Measurements from ENCODE around the gene JAM3. TPM values are rescaled to one million over a fixed set of nuclear protein-coding genes. Genes with fewer than 3 reads are reported as not detected.
A peak's percentile ranks its signal among the peaks of the same experiment; 100 is the strongest.

Gene JAM3
- total and polyA plus RNA-seq, 8 donors, result 4.0 to 83.4 (median 20.0) TPM

DNA sequence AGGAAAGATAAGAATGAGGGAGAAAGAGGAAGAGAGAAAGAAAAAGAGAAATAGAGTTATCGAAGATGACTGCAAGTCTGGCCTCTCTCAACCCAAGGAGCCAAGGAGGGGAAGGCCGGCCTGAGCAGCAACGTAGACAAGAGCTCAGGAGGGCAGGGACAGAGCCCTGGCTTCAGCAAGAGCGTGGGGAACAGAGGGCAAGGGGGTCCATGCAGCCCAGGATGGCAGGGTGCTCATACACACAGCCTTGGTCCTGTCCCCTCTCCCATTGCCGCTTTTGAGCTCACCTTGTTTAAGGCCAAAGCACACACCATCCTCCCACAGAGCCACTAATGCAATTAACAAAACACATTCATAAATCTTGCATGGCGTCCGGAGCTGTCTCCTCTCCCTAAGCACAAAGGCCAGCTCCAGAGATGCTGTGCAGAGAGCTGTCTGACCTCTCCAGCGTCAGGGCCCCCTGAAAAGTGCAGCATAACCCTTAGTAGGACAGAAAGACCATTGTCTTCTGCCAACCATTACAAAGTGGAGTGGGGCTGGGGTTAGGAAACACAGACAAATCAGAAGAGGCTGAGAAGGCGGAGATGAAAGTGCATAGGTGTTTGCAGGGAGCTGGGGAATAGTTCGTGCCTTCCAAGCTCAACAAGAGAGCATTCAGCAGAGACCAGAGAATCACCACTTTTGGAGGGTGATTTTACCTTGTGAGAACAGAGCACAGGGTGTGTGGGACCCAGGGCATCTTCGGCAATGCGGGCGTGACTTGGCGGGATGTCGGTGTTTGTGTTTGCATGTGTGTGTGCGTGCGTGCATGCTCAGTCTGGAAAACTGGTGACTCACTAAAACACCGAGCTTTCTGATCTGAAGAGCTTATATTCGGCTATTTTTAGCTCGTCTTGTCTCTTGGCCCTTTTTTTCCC lies 28.2 kb upstream of the JAM3 start:
- Histone ChIP-seq H3K9me3 (no peaks in the 10 kb centered on the region), H3K4me1 (peaks cover 25 to 76% (median 51%) of the 10 kb centered on the region in 4 donors), H3K27me3 (no peaks in the 10 kb centered on the region), H3K4me3 (no peak overlapping the region), H3K36me3 (no peaks in the 10 kb centered on the region), H3K27ac (peak overlapping the region in 4 of 5 donors; percentile 62 to 96 (median 78))
- intact Hi-C loops (cut with DNase I; ENCODE audit: low total_unique reads), result no loop called here
- peak in 1 of 2 donors; percentile 76 for DNase-seq
- TF ChIP-seq EP300 (IDR thresholded peaks at IDR 0.05), result no peak
- peak in 2 of 3 donors; percentile 20 to 67 for TF ChIP-seq POLR2AphosphoS5 (IDR thresholded peaks at IDR 0.05)
- WGBS, 5 donors, result 61 to 83% (median 76%) methylated on average over 20 of the region's 20 CpGs

- H3K9me3 ChIP-seq, result no peaks in the 10 kb centered on the region
- no peak overlapping the region for H3K4me3 ChIP-seq
- peak overlapping the region; percentile 28 to 96 (median 67) for H3K27ac ChIP-seq
- WGBS, 5 donors, result 63 to 81% (median 73%) methylated on average over 8 of the region's 8 CpGs
- no peaks in the 10 kb centered on the region for H3K27me3 ChIP-seq
- no peaks in the 10 kb centered on the region for H3K36me3 ChIP-seq
- peaks cover 25 to 74% (median 49%) of the 10 kb centered on the region in 4 donors for H3K4me1 ChIP-seq
- intact Hi-C loops (cut with DNase I; ENCODE audit: low total_unique reads), result no loop called here
- TF ChIP-seq, protein P1, sequence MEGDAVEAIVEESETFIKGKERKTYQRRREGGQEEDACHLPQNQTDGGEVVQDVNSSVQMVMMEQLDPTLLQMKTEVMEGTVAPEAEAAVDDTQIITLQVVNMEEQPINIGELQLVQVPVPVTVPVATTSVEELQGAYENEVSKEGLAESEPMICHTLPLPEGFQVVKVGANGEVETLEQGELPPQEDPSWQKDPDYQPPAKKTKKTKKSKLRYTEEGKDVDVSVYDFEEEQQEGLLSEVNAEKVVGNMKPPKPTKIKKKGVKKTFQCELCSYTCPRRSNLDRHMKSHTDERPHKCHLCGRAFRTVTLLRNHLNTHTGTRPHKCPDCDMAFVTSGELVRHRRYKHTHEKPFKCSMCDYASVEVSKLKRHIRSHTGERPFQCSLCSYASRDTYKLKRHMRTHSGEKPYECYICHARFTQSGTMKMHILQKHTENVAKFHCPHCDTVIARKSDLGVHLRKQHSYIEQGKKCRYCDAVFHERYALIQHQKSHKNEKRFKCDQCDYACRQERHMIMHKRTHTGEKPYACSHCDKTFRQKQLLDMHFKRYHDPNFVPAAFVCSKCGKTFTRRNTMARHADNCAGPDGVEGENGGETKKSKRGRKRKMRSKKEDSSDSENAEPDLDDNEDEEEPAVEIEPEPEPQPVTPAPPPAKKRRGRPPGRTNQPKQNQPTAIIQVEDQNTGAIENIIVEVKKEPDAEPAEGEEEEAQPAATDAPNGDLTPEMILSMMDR (IDR thresholded peaks at IDR 0.05), result no peak
- TF ChIP-seq EP300 (IDR thresholded peaks at IDR 0.05), result no peak
- TF ChIP-seq POLR2A (IDR thresholded peaks at IDR 0.05), result no peak
- TF ChIP-seq POLR2AphosphoS5 (IDR thresholded peaks at IDR 0.05), result no peak
- no peak for DNase-seq
Measured at GRCh38 chr11:134041349-134041748, 27.5 kb upstream of the JAM3 start.

DNA sequence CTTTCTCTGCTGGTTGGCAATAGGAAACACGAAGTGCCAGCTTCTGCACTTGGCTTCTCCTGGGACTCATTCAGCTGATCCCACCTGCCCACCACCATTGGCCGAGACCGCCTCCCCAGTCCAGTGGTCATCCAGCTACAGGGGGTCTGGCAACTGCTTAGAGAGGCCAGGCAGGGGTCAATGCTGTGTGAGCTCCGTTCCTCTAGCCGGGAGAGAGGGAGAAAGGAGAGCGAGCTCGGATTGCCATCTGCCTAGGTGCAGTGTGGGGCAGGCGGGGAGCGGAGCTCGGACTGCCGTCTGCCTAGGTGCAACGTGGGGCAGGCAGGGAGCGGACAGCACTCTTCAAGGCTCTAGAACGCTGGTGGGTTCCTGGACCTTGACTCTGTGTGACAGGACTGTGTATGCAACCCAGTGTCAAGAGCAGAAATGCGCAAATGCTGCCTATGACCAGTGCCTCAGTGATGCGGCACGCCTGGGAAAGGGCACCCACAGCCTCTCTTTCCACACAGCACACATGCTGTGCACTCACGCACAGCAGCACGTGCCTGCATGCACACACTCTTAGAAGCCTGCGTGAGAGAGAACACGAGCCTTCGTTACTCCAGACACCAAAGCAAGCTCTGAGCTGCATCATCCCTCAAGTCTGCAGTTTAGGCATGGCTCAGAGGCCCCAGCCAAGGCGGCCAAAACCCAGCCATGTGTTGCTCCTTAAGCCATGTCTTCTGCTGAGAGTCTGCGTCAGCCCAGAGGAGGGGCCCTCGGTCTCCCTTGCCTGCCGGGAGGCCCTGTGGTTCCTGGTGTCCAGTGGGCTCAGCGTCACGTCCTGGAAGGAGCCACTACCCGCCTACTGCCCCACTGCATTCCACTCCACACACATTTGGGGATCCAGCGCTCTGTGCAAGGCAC lies 26.8 kb upstream of the JAM3 start:
- H3K4me1 ChIP-seq, result peaks cover 25 to 70% (median 45%) of the 10 kb centered on the region in 4 donors
- H3K36me3 ChIP-seq, result no peaks in the 10 kb centered on the region
- intact Hi-C loops (cut with DNase I; ENCODE audit: low total_unique reads), result no loop called here
- H3K4me3 ChIP-seq, result no peak overlapping the region
- peak in 1 of 2 donors; percentile 64 for DNase-seq
- H3K27me3 ChIP-seq, result peaks cover 0 to 2% (median 0%) of the 10 kb centered on the region in 3 donors
- H3K9me3 ChIP-seq, result no peaks in the 10 kb centered on the region
- peak overlapping the region; percentile 28 to 96 (median 67) for H3K27ac ChIP-seq
- WGBS, 5 donors, result 75 to 86% (median 80%) methylated on average over 24 to 30 of the region's 30 CpGs
- TF ChIP-seq, protein P1 (IDR thresholded peaks at IDR 0.05), result no peak
- no peak for TF ChIP-seq POLR2A (IDR thresholded peaks at IDR 0.05)
- TF ChIP-seq POLR2AphosphoS5 (IDR thresholded peaks at IDR 0.05), result peak in 1 of 3 donors; percentile 20
- TF ChIP-seq EP300 (IDR thresholded peaks at IDR 0.05), result peak; percentile 44

- intact Hi-C loops (cut with DNase I; ENCODE audit: low total_unique reads), result no loop called here
- Histone ChIP-seq H3K27me3 (peaks cover 0 to 10% (median 0%) of the 10 kb centered on the region in 3 donors), H3K27ac (peak overlapping the region in 3 of 5 donors; percentile 62 to 96 (median 88)), H3K4me1 (peaks cover 6 to 63% (median 31%) of the 10 kb centered on the region in 4 donors), H3K9me3 (no peaks in the 10 kb centered on the region), H3K4me3 (no peak overlapping the region), H3K36me3 (no peaks in the 10 kb centered on the region)
- 91 to 95% (median 93%) methylated on average over 9 of the region's 9 CpGs for WGBS, 5 donors
- DNase-seq, result no peak
- TF ChIP-seq POLR2AphosphoS5 (IDR thresholded peaks at IDR 0.05), result no peak
- TF ChIP-seq, protein P1 (IDR thresholded peaks at IDR 0.05), result no peak
- TF ChIP-seq POLR2A (IDR thresholded peaks at IDR 0.05), result no peak
- no peak for TF ChIP-seq EP300 (IDR thresholded peaks at IDR 0.05)
Measured at GRCh38 chr11:134043821-134044420, 25.0 kb upstream of the JAM3 start.
